Neural progenitor cell (in vitro differentiated cells): ENCODE data around the gene C17orf78.

Experiments used
- EZH2 ChIP-seq: fragments of 200-600 bp; sonication (generic); IDR thresholded peaks from 2 replicates; pipeline ENCODE4 v1.6.1; 2017; ENCODE audit warnings: antibody characterized with exemption, mild to moderate bottlenecking, moderate library complexity
- EZH2phosphoT487 ChIP-seq: fragments of 200-600 bp; sonication (generic); IDR thresholded peaks from 2 replicates; pipeline ENCODE4 v1.6.1; 2017; ENCODE audit warnings: antibody characterized with exemption
- TF ChIP-seq, protein P1 (sequence below): fragments of 200-600 bp; sonication (generic); IDR thresholded peaks from 2 replicates; pipeline ENCODE4 v1.5.1; 2017; ENCODE audit warnings: antibody characterized with exemption, mild to moderate bottlenecking

DNA sequence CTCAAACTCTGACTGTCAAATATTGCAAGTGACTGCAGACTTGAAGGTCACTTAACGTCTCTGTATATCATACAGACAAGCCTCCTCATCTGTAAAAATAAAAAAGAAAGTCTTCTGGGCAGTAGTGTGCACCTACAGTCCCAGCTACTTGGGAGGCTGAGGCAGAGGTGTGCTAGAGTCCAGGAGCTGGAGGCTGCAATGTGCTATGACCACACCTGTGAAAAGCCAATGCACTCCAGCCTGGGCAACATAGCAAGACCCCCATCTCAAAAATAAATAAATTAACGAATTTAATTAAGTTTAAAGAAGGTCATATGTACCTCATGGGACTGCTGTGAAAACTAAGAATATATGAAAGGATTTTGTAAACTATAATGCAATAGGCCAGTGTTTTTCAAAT lies 35.0 kb upstream of the C17orf78 start:
- TF ChIP-seq, protein P1, sequence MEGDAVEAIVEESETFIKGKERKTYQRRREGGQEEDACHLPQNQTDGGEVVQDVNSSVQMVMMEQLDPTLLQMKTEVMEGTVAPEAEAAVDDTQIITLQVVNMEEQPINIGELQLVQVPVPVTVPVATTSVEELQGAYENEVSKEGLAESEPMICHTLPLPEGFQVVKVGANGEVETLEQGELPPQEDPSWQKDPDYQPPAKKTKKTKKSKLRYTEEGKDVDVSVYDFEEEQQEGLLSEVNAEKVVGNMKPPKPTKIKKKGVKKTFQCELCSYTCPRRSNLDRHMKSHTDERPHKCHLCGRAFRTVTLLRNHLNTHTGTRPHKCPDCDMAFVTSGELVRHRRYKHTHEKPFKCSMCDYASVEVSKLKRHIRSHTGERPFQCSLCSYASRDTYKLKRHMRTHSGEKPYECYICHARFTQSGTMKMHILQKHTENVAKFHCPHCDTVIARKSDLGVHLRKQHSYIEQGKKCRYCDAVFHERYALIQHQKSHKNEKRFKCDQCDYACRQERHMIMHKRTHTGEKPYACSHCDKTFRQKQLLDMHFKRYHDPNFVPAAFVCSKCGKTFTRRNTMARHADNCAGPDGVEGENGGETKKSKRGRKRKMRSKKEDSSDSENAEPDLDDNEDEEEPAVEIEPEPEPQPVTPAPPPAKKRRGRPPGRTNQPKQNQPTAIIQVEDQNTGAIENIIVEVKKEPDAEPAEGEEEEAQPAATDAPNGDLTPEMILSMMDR = no peak
- TF ChIP-seq EZH2 (no peak), EZH2phosphoT487 (no peak)
